ENCODE results near the gene RNF224.

The RNF224 gene

GRCh38 chr9:137182836-137183235, 44.5 kb upstream of the RNF224 start:
- DNase-seq (ENCODE audit: insufficient read length, low spot score): no peak
- FAIRE-seq: no peak
- TF ChIP-seq, protein P1, sequence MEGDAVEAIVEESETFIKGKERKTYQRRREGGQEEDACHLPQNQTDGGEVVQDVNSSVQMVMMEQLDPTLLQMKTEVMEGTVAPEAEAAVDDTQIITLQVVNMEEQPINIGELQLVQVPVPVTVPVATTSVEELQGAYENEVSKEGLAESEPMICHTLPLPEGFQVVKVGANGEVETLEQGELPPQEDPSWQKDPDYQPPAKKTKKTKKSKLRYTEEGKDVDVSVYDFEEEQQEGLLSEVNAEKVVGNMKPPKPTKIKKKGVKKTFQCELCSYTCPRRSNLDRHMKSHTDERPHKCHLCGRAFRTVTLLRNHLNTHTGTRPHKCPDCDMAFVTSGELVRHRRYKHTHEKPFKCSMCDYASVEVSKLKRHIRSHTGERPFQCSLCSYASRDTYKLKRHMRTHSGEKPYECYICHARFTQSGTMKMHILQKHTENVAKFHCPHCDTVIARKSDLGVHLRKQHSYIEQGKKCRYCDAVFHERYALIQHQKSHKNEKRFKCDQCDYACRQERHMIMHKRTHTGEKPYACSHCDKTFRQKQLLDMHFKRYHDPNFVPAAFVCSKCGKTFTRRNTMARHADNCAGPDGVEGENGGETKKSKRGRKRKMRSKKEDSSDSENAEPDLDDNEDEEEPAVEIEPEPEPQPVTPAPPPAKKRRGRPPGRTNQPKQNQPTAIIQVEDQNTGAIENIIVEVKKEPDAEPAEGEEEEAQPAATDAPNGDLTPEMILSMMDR (IDR thresholded peaks at IDR 0.05; ENCODE audit: insufficient read depth, missing control alignments): no peak

- FAIRE-seq (no peak), DNase-seq (ENCODE audit: insufficient read length, low spot score) (no peak)
- TF ChIP-seq, protein P1 (IDR thresholded peaks at IDR 0.05; ENCODE audit: insufficient read depth, missing control alignments): no peak
These were observed 43.2 kb upstream of the RNF224 start for GRCh38 chr9:137183980-137184595.

GRCh38 chr9:137184881-137185660, 42.2 kb upstream of the RNF224 start:
- no peak for FAIRE-seq
- no peak for DNase-seq (ENCODE audit: insufficient read length, low spot score)
- TF ChIP-seq, protein P1 (IDR thresholded peaks at IDR 0.05; ENCODE audit: insufficient read depth, missing control alignments): no peak

DNA sequence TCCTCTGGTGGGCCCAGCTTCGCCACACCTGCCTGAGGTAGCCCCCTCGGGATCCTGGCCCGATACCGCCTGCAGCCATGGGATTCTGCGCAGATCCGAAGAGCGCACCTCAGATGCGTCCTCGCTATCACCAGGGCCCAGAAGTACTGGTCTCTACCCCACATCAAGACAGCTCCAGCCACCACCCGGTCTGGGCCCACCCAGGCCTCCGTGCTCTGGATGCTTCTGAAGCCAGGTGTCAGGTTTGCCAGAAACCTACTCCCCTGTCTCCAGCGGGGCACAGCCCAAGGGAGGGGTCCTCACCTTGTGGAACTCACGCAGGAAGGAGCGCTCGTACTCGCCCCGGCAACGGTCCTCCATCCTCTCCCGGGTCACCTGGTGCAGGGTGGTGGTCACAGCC, 41.4 kb upstream of the RNF224 start:
- TF ChIP-seq, protein P1 (IDR thresholded peaks at IDR 0.05; ENCODE audit: insufficient read depth, missing control alignments): no peak
- FAIRE-seq (no peak), DNase-seq (ENCODE audit: insufficient read length, low spot score) (no peak)

DNA sequence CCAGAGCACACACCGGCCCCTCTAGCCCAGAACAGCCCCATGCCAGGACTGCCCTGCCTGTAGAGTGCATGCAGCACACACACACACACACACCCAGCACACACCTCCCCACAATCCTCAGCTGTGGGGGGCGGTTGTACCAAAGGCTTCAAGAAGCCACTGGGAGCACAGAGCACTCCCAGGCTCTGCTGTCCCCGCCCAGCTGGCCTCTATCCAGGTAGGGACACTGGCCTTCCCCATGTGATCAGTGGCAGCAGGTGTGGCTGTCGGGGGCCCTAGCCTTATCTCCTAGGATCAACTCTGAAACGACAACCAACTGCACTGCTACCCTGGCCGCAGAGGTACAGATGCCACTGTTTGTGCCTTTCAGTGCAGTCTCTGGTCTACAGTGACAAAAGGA, 40.9 kb upstream of the RNF224 start:
- DNase-seq (ENCODE audit: insufficient read length, low spot score): no peak
- TF ChIP-seq, protein P1 (IDR thresholded peaks at IDR 0.05; ENCODE audit: insufficient read depth, missing control alignments): no peak
- no peak for FAIRE-seq

DNA sequence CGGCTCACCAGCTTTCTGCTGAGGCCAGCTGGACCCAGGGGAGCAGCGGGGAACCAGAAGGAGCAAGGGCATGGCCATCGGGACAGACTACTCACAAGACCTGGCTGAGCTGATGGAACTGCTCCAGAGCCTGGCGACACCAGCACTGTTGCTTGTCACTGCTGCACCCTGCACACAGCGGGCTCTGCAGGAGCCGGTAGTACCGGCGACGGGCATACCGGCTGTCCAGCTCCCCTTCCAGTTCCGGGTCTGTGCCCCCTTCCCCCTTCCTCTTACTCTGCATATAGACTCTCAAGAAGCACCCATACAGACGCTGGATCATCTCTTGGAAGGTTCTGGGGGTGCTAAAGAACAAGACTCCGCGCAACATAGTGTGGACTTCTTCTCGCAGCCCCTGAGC, 39.9 kb upstream of the RNF224 start:
- DNase-seq (ENCODE audit: insufficient read length, low spot score) (no peak), FAIRE-seq (no peak)
- TF ChIP-seq, protein P1 (IDR thresholded peaks at IDR 0.05; ENCODE audit: insufficient read depth, missing control alignments): no peak

DNA sequence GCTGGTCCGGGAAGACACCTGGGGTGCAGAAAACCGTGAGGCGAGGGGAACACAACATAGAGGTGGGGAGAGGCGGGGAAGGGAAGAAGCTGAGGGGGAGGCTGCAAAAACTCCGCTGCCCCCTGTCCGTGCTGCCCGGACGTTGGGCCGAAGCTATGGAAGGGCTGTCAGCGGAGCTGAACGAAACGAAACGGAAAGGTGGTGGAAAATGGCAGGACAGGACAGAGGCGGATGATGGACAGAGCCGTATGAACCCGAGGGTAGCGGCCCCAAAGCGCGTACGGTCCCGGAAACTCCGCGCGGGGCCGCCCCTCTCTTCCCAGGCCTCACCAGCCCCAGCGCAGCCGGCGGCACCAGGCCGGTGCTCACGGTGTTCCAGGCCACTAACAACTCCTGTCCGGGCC, 39.2 kb upstream of the RNF224 start:
- DNase-seq (ENCODE audit: insufficient read length, low spot score): no peak
- no peak for FAIRE-seq
- TF ChIP-seq, protein P1 (IDR thresholded peaks at IDR 0.05; ENCODE audit: insufficient read depth, missing control alignments): no peak
